ENCODE results near the gene SPC24. TPM values are rescaled to one million over a fixed set of nuclear protein-coding genes. Genes with fewer than 3 reads are reported as not detected.

SPC24 gene
- total and polyA plus RNA-seq, 2 donors (not counting 1 experiment from before 2014, with no cell fraction given): 0.12 to 0.15 TPM

GRCh38 chr19:11168568-11168967 lies 13.0 kb upstream of the SPC24 start:
- 73% methylated on average over 6 of the region's 7 CpGs for WGBS (ENCODE audit: insufficient coverage)
- intact Hi-C loops (cut with micrococcal nuclease): no loop called here
- Mint-ChIP-seq H3K4me1 (no peaks in the 10 kb centered on the region), H3K27ac (no peak overlapping the region), H3K9me3 (ENCODE audit: insufficient read depth) (no peaks in the 10 kb centered on the region), H3K27me3 (peaks cover 3% of the 10 kb centered on the region), H3K4me3 (no peak overlapping the region)
- POLR2A ChIA-PET: no interaction called here
- Histone ChIP-seq H3K27me3 (replicated peaks in 1 of 4; ENCODE audit: control extremely low read depth in 1 of 4, control insufficient read depth in 3 of 4, insufficient read depth in 4 of 4, low read length in 3 of 4) (no peaks in the 10 kb centered on the region), H3K27ac (ENCODE audit: low read length in 2 of 2) (no peak overlapping the region), H3K4me2 (replicated peaks; ENCODE audit: low read depth, low read length, poor library complexity, severe bottlenecking) (no peak overlapping the region), H2AFZ (ENCODE audit: insufficient read depth, low read depth, low read length, poor library complexity, severe bottlenecking) (no peak overlapping the region), H3K9ac (ENCODE audit: low read length) (no peak overlapping the region), H4K20me1 (ENCODE audit: control insufficient read depth, insufficient read depth, low read length, poor library complexity, severe bottlenecking) (no peaks in the 10 kb centered on the region), H3K9me3 (ENCODE audit: control extremely low read depth in 1 of 3, control insufficient read depth in 2 of 3, insufficient read depth in 1 of 3, low read length in 2 of 3) (peaks cover 0 to 4% (median 0%) of the 10 kb centered on the region in 3 donors), H3K4me1 (ENCODE audit: control insufficient read depth in 2 of 2, insufficient read depth in 2 of 2, low read length in 2 of 2) (no peaks in the 10 kb centered on the region), H3K4me3 (ENCODE audit: control extremely low read depth in 1 of 5, extremely low read depth in 1 of 5, insufficient read depth in 1 of 5, low read depth in 2 of 5, low read length in 4 of 5) (no peak overlapping the region), H3K79me2 (ENCODE audit: control insufficient read depth, insufficient read depth, low read length) (no peaks in the 10 kb centered on the region), H3K36me3 (replicated peaks in 1 of 2; ENCODE audit: control extremely low read depth in 1 of 2, control insufficient read depth in 1 of 2, extremely low read depth in 1 of 2, insufficient read depth in 2 of 2, low read length in 1 of 2) (no peaks in the 10 kb centered on the region)
- no peak for TF ChIP-seq EZH2 (IDR thresholded peaks at IDR 0.05; ENCODE audit: borderline replicate concordance, insufficient read depth, low read depth, low read length, poor library complexity, severe bottlenecking)
- no peak for TF ChIP-seq CTCF (IDR thresholded peaks at IDR 0.05)
- CTCF ChIA-PET: interaction anchor here (1.1 kb wide), 1 partner anchor 133 kb away, joined by 4 read pairs; no protein-coding TSS in a partner anchor
- DNase-seq (no peak), ATAC-seq (ENCODE audit: low read depth) (no peak)

GRCh38 chr19:11166281-11167142 lies 10.9 kb upstream of the SPC24 start:
- Histone ChIP-seq H2AFZ (ENCODE audit: insufficient read depth, low read depth, low read length, poor library complexity, severe bottlenecking) (no peak overlapping the region), H3K36me3 (replicated peaks in 1 of 2; ENCODE audit: control extremely low read depth in 1 of 2, control insufficient read depth in 1 of 2, extremely low read depth in 1 of 2, insufficient read depth in 2 of 2, low read length in 1 of 2) (no peaks in the 10 kb centered on the region), H3K27me3 (replicated peaks in 1 of 4; ENCODE audit: control extremely low read depth in 1 of 4, control insufficient read depth in 3 of 4, insufficient read depth in 4 of 4, low read length in 3 of 4) (no peaks in the 10 kb centered on the region), H3K4me2 (replicated peaks; ENCODE audit: low read depth, low read length, poor library complexity, severe bottlenecking) (no peak overlapping the region), H3K4me1 (ENCODE audit: control insufficient read depth in 2 of 2, insufficient read depth in 2 of 2, low read length in 2 of 2) (no peaks in the 10 kb centered on the region), H4K20me1 (ENCODE audit: control insufficient read depth, insufficient read depth, low read length, poor library complexity, severe bottlenecking) (no peaks in the 10 kb centered on the region), H3K9me3 (ENCODE audit: control extremely low read depth in 1 of 3, control insufficient read depth in 2 of 3, insufficient read depth in 1 of 3, low read length in 2 of 3) (peaks cover 0 to 4% (median 0%) of the 10 kb centered on the region in 3 donors), H3K9ac (ENCODE audit: low read length) (no peak overlapping the region), H3K27ac (ENCODE audit: low read length in 2 of 2) (no peak overlapping the region), H3K4me3 (ENCODE audit: control extremely low read depth in 1 of 5, extremely low read depth in 1 of 5, insufficient read depth in 1 of 5, low read depth in 2 of 5, low read length in 4 of 5) (no peak overlapping the region), H3K79me2 (ENCODE audit: control insufficient read depth, insufficient read depth, low read length) (no peaks in the 10 kb centered on the region)
- DNase-seq (no peak), ATAC-seq (ENCODE audit: low read depth) (no peak)
- peaks cover 3% of the 10 kb centered on the region for H3K27me3 Mint-ChIP-seq
- no peak overlapping the region for H3K27ac Mint-ChIP-seq
- no peak for TF ChIP-seq EZH2 (IDR thresholded peaks at IDR 0.05; ENCODE audit: borderline replicate concordance, insufficient read depth, low read depth, low read length, poor library complexity, severe bottlenecking)
- no peak for TF ChIP-seq CTCF (IDR thresholded peaks at IDR 0.05)
- H3K9me3 Mint-ChIP-seq (ENCODE audit: insufficient read depth): no peaks in the 10 kb centered on the region
- no peak overlapping the region for H3K4me3 Mint-ChIP-seq
- H3K4me1 Mint-ChIP-seq: no peaks in the 10 kb centered on the region
- ChIA-PET CTCF (interaction anchor here (1.2 kb wide), 1 partner anchor 40 kb away, joined by 5 read pairs; no protein-coding TSS in a partner anchor), POLR2A (no interaction called here)
- intact Hi-C loops (cut with micrococcal nuclease): no loop called here
- WGBS (ENCODE audit: insufficient coverage): 92% methylated on average over 25 of the region's 26 CpGs

Measured in B cell (primary cell).